Loucy (cell line): ENCODE measurements around the gene CUX1.

Experiments used
- H2AFZ ChIP-seq: fragments of 200-600 bp; sonication (generic); 2 replicates; pipeline ENCODE4 v1.6.0; 2016; ENCODE audit warnings: antibody characterized with exemption, mild to moderate bottlenecking, low read length, moderate library complexity
- H3F3A ChIP-seq: fragments of 200-600 bp; 2 replicates; pipeline ENCODE4 v1.6.0; 2016; ENCODE audit warnings: antibody characterized with exemption, low read depth, mild to moderate bottlenecking
- H3K27me3 ChIP-seq: fragments of 200-600 bp; sonication (generic); 2 replicates; pipeline ENCODE4 v1.6.1; 2014; ENCODE audit warnings: low read length, mild to moderate bottlenecking; ENCODE audit not compliant: insufficient read depth, poor library complexity, severe bottlenecking
- H3K36me3 ChIP-seq: fragments of 200-600 bp; sonication (generic); 2 replicates; pipeline ENCODE4 v1.6.1; 2016; ENCODE audit warnings: low read length; ENCODE audit not compliant: insufficient read depth
- H3K4me1 ChIP-seq: fragments of 200-600 bp; sonication (generic); 2 replicates; pipeline ENCODE4 v1.5.1; 2014; ENCODE audit warnings: low read length, mild to moderate bottlenecking; ENCODE audit not compliant: insufficient read depth, poor library complexity, severe bottlenecking
- H3K4me2 ChIP-seq: fragments of 200-600 bp; sonication (generic); 2 replicates; pipeline ENCODE4 v1.6.0; 2014; ENCODE audit warnings: antibody characterized with exemption, low read length, low read depth, mild to moderate bottlenecking; ENCODE audit not compliant: poor library complexity, severe bottlenecking
- H3K4me3 ChIP-seq: fragments of 200-600 bp; sonication (generic); 2 replicates; pipeline ENCODE4 v1.5.1; 2014; ENCODE audit warnings: low read length, mild to moderate bottlenecking, mixed read lengths; ENCODE audit not compliant: poor library complexity, severe bottlenecking
- H3K79me2 ChIP-seq: fragments of 200-600 bp; sonication (generic); 2 replicates; pipeline ENCODE4 v1.6.1; 2014; ENCODE audit warnings: low read length; ENCODE audit not compliant: insufficient read depth
- H3K9ac ChIP-seq: fragments of 200-600 bp; sonication (generic); 2 replicates; pipeline ENCODE4 v1.6.0; 2014; ENCODE audit warnings: mild to moderate bottlenecking, low read depth, low read length, moderate library complexity; ENCODE audit not compliant: poor library complexity, severe bottlenecking
- H3K9me2 ChIP-seq: fragments of 200-600 bp; sonication (generic); replicated peaks from 2 replicates; pipeline ENCODE4 v1.6.1; 2016; ENCODE audit warnings: low read depth, low read length, mixed read lengths
- H3K9me3 ChIP-seq: fragments of 200-600 bp; sonication (generic); 2 replicates; pipeline ENCODE4 v1.6.1; 2014; ENCODE audit warnings: mild to moderate bottlenecking, antibody characterized with exemption, low read length, low read depth; ENCODE audit not compliant: insufficient read depth
- H4K20me1 ChIP-seq: fragments of 200-600 bp; sonication (generic); 2 replicates; pipeline ENCODE4 v1.6.0; 2014; ENCODE audit warnings: antibody characterized with exemption, low read length, mild to moderate bottlenecking; ENCODE audit not compliant: insufficient read depth, poor library complexity, severe bottlenecking
- EZH2phosphoT487 ChIP-seq: fragments of 200-600 bp; IDR thresholded peaks from 2 replicates; pipeline ENCODE4 v1.6.1; 2018; ENCODE audit warnings: antibody characterized with exemption, mild to moderate bottlenecking, moderate library complexity, borderline replicate concordance
- TF ChIP-seq, protein P1 (sequence below): fragments of 200-600 bp; sonication (generic); conservative IDR thresholded peaks from 2 replicates; pipeline ENCODE4 v1.5.1; 2014; ENCODE audit warnings: mild to moderate bottlenecking, antibody characterized with exemption, low read length

The CUX1 gene

DNA sequence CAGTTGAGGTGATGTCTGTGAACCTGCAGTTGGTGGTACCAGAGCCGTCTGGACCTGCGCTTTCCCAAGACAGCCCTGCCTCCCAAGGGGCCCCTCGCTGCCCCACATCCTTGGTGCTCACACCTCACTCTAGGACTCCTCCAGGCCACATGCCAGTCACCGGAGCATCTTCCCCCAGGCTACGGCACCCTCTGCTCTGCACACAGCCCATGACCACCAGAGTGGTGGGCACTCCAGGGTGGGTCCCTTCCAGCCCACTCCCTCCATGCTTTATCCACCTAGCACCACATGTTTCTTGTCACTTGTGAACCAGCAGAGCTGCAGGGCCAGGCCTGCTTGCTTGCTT is 285.6 kb downstream of the CUX1 start:
- H3K4me3 ChIP-seq = no peak overlapping the region
- no peaks in the 10 kb centered on the region for H4K20me1 ChIP-seq
- H3F3A ChIP-seq = no peaks in the 10 kb centered on the region
- H3K9me3 ChIP-seq = no peaks in the 10 kb centered on the region
- H3K36me3 ChIP-seq = peaks cover 85% of the 10 kb centered on the region; the same call in 1 of the 2 replicates
- no peaks in the 10 kb centered on the region for H3K27me3 ChIP-seq
- no peaks in the 10 kb centered on the region for H3K9me2 ChIP-seq
- H3K9ac ChIP-seq = no peak overlapping the region
- H3K79me2 ChIP-seq = no peaks in the 10 kb centered on the region
- H3K4me2 ChIP-seq = no peak overlapping the region
- H2AFZ ChIP-seq = no peak overlapping the region
- no peak for TF ChIP-seq EZH2phosphoT487
- TF ChIP-seq, protein P1, sequence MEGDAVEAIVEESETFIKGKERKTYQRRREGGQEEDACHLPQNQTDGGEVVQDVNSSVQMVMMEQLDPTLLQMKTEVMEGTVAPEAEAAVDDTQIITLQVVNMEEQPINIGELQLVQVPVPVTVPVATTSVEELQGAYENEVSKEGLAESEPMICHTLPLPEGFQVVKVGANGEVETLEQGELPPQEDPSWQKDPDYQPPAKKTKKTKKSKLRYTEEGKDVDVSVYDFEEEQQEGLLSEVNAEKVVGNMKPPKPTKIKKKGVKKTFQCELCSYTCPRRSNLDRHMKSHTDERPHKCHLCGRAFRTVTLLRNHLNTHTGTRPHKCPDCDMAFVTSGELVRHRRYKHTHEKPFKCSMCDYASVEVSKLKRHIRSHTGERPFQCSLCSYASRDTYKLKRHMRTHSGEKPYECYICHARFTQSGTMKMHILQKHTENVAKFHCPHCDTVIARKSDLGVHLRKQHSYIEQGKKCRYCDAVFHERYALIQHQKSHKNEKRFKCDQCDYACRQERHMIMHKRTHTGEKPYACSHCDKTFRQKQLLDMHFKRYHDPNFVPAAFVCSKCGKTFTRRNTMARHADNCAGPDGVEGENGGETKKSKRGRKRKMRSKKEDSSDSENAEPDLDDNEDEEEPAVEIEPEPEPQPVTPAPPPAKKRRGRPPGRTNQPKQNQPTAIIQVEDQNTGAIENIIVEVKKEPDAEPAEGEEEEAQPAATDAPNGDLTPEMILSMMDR = no peak
- no peaks in the 10 kb centered on the region for H3K4me1 ChIP-seq

DNA sequence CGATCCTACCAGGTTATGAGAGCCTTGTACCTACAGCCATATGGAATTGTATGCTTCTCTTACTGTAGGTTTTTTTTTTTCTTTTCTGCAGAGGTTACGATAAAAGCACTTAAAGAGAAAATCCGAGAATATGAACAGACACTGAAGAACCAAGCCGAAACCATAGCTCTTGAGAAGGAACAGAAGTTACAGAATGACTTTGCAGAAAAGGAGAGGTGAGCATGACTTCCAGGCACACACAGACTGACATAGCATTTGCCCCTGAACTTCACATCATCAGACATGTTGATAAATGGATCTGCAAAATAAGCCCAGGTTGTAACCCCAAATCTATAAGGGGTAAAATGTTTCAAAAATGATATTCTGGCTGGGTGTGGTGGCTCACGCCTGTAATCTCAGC is 286.8 kb downstream of the CUX1 start:
- TF ChIP-seq, protein P1 = no peak
- no peak for TF ChIP-seq EZH2phosphoT487
- H3K9me3 ChIP-seq = no peaks in the 10 kb centered on the region
- H3K36me3 ChIP-seq = peaks cover 86% of the 10 kb centered on the region; the same call in 1 of the 2 replicates

DNA sequence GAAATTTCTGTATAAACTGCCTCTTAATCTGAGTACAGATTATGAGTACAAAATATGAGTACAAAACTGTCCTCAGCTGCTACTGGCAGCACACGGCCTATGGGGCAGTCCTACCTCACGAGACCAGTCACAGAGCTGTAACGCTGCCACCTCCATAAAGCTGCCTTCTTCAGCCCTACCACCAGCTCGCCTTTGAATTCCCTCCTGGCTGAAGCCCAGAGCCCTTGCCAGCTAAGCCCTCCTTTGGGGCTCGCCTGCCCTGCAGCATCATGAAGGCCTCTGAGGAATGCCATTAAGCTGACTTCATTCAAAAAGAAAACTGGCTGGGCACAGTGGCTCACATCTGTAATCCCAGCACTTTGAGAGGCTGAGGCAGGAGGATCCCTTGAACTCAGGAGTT is 289.2 kb downstream of the CUX1 start:
- Histone ChIP-seq H3K9me2 (no peaks in the 10 kb centered on the region), H3K4me1 (no peaks in the 10 kb centered on the region), H3K27me3 (no peaks in the 10 kb centered on the region), H3K9ac (no peak overlapping the region), H3K79me2 (no peaks in the 10 kb centered on the region), H3K9me3 (no peaks in the 10 kb centered on the region), H2AFZ (no peak overlapping the region), H4K20me1 (no peaks in the 10 kb centered on the region), H3K36me3 (peaks cover 85% of the 10 kb centered on the region; the same call in 1 of the 2 replicates), H3K4me2 (no peak overlapping the region), H3F3A (no peaks in the 10 kb centered on the region), H3K4me3 (no peak overlapping the region)
- TF ChIP-seq EZH2phosphoT487 = no peak
- TF ChIP-seq, protein P1 = no peak

More for the DNA sequence above, 286.8 kb downstream of the CUX1 start:
- Histone ChIP-seq H3K4me2 (no peak overlapping the region), H4K20me1 (no peaks in the 10 kb centered on the region), H3K4me3 (no peak overlapping the region), H3K27me3 (no peaks in the 10 kb centered on the region), H3K9me2 (no peaks in the 10 kb centered on the region), H3K4me1 (no peaks in the 10 kb centered on the region), H3K9ac (no peak overlapping the region), H3F3A (no peaks in the 10 kb centered on the region), H2AFZ (no peak overlapping the region), H3K79me2 (no peaks in the 10 kb centered on the region)
